H9 (cell line): ENCODE data around the gene GATC. TPM values are rescaled to one million over a fixed set of nuclear protein-coding genes. Genes with fewer than 3 reads are reported as not detected.

Experiments used
- DNase-seq: peaks from one replicate; pipeline ENCODE4 v3.0.0-alpha.2; 2017
- H2AFZ ChIP-seq: one replicate; pipeline ENCODE4 v1.6.1; 2013; ENCODE audit warnings: mild to moderate bottlenecking, low read length, control low read depth, moderate library complexity
- H2AK5ac ChIP-seq: 2 replicates; pipeline ENCODE4 v1.6.1; 2013; ENCODE audit warnings: low read length, control low read depth, mixed read lengths; ENCODE audit not compliant: insufficient read length
- H2BK120ac ChIP-seq: one replicate; pipeline ENCODE4 v1.6.1; 2013; ENCODE audit warnings: low read depth, mild to moderate bottlenecking, low read length, control low read depth, inconsistent platforms; ENCODE audit not compliant: poor library complexity, severe bottlenecking
- H2BK12ac ChIP-seq: 2 replicates; pipeline ENCODE4 v1.6.1; 2013; ENCODE audit warnings: low read length, control low read depth, mixed read lengths, low read depth; ENCODE audit not compliant: insufficient read length
- H2BK15ac ChIP-seq: 2 replicates; pipeline ENCODE4 v1.6.1; 2013; ENCODE audit warnings: low read depth, low read length, control low read depth
- H2BK20ac ChIP-seq: one replicate; pipeline ENCODE4 v1.6.1; 2013; ENCODE audit warnings: low read depth, mild to moderate bottlenecking, low read length, control low read depth, inconsistent platforms; ENCODE audit not compliant: poor library complexity, severe bottlenecking
- H2BK5ac ChIP-seq: 2 replicates; pipeline ENCODE4 v1.6.1; 2013; ENCODE audit warnings: low read length, control low read depth, mixed read lengths; ENCODE audit not compliant: insufficient read length
- H3K14ac ChIP-seq: 2 replicates; pipeline ENCODE4 v1.6.1; 2013; ENCODE audit warnings: low read length, control low read depth; ENCODE audit not compliant: insufficient read depth
- H3K18ac ChIP-seq: 2 replicates; pipeline ENCODE4 v1.6.1; 2013; ENCODE audit warnings: low read depth, mild to moderate bottlenecking, mixed read lengths, low read length, control low read depth; ENCODE audit not compliant: insufficient read length
- H3K23ac ChIP-seq: 2 replicates; pipeline ENCODE4 v1.6.1; 2013; ENCODE audit warnings: low read length, control low read depth, mixed read lengths, low read depth; ENCODE audit not compliant: insufficient read length
- H3K23me2 ChIP-seq: 2 replicates; pipeline ENCODE4 v1.6.1; 2013; ENCODE audit warnings: low read depth, mild to moderate bottlenecking, mixed read lengths, low read length, control low read depth; ENCODE audit not compliant: insufficient read length, poor library complexity, severe bottlenecking
- H3K27ac ChIP-seq: 2 replicates; pipeline ENCODE4 v1.5.1; 2013; ENCODE audit warnings: low read length, control low read depth, mixed read lengths, low read depth; ENCODE audit not compliant: insufficient read length
- H3K27me3 ChIP-seq: 2 replicates; pipeline ENCODE4 v1.6.1; 2013; ENCODE audit warnings: low read length, control low read depth, inconsistent platforms; ENCODE audit not compliant: insufficient read depth
- H3K4ac ChIP-seq: 2 replicates; pipeline ENCODE4 v1.6.1; 2013; ENCODE audit warnings: low read depth, mild to moderate bottlenecking, control low read depth, inconsistent platforms, low read length, moderate library complexity
- H3K4me1 ChIP-seq: 2 replicates; pipeline ENCODE4 v1.6.1; 2013; ENCODE audit warnings: low read length, control low read depth, inconsistent platforms; ENCODE audit not compliant: insufficient read depth
- H3K4me2 ChIP-seq: 2 replicates; pipeline ENCODE4 v1.6.1; 2013; ENCODE audit warnings: low read length, control low read depth, mixed read lengths; ENCODE audit not compliant: insufficient read length, insufficient read depth
- H3K56ac ChIP-seq: 2 replicates; pipeline ENCODE4 v1.6.1; 2013; ENCODE audit warnings: low read depth, mild to moderate bottlenecking, mixed read lengths, low read length, control low read depth; ENCODE audit not compliant: insufficient read length
- H3K79me1 ChIP-seq: 2 replicates; pipeline ENCODE4 v1.6.1; 2013; ENCODE audit warnings: low read depth, mild to moderate bottlenecking, moderate library complexity, low read length, control low read depth, inconsistent platforms; ENCODE audit not compliant: insufficient read depth, poor library complexity, severe bottlenecking
- H3K79me2 ChIP-seq: 2 replicates; pipeline ENCODE4 v1.6.1; 2013; ENCODE audit warnings: low read length, control low read depth, inconsistent platforms; ENCODE audit not compliant: insufficient read depth
- H3K9ac ChIP-seq: 2 replicates; pipeline ENCODE4 v1.6.1; 2013; ENCODE audit warnings: low read length, control low read depth, mixed read lengths; ENCODE audit not compliant: insufficient read length; ENCODE audit errors: extremely low read depth
- H3K9me3 ChIP-seq: one replicate; pipeline ENCODE4 v1.6.1; 2013; ENCODE audit warnings: low read depth, low read length, inconsistent platforms; ENCODE audit not compliant: control insufficient read depth
- H3T11ph ChIP-seq: one replicate; pipeline ENCODE4 v1.6.1; 2013; ENCODE audit warnings: mild to moderate bottlenecking, low read length, control low read depth, inconsistent platforms
- H4K20me1 ChIP-seq: one replicate; pipeline ENCODE4 v1.6.1; 2013; ENCODE audit not compliant: control insufficient read depth, insufficient read length, insufficient read depth
- H4K5ac ChIP-seq: 2 replicates; pipeline ENCODE4 v1.6.1; 2013; ENCODE audit warnings: low read depth, mild to moderate bottlenecking, mixed read lengths, low read length, control low read depth; ENCODE audit not compliant: insufficient read length
- H4K8ac ChIP-seq: replicated peaks from 2 replicates; pipeline ENCODE4 v1.6.1; 2013; ENCODE audit warnings: low read length, control low read depth, mixed read lengths, low read depth; ENCODE audit not compliant: insufficient read length
- H4K91ac ChIP-seq: 2 replicates; pipeline ENCODE4 v1.6.1; 2013; ENCODE audit warnings: low read depth, mild to moderate bottlenecking, moderate library complexity, mixed read lengths, low read length, control low read depth; ENCODE audit not compliant: insufficient read length
- H3K27ac Mint-ChIP-seq, 3 experiments: 2 replicates in 2 of 3; 3 replicates in 1 of 3; pipeline ENCODE4 v1.8.0; 2020 to 2021; ENCODE audit warnings: mixed read lengths in 3 of 3, mild to moderate bottlenecking in 1 of 3, moderate library complexity in 1 of 3
- H3K27me3 Mint-ChIP-seq: 2 replicates; pipeline ENCODE4 v1.8.0; 2021; ENCODE audit warnings: low read depth, mild to moderate bottlenecking, moderate library complexity, mixed read lengths
- H3K36me3 Mint-ChIP-seq, 3 experiments: 2 replicates in 2 of 3; 3 replicates in 1 of 3; pipeline ENCODE4 v1.8.0; 2020 to 2021; ENCODE audit warnings: low read depth in 3 of 3, mixed read lengths in 3 of 3; ENCODE audit not compliant: insufficient read depth in 1 of 3
- H3K4me1 Mint-ChIP-seq, 2 experiments: 2 replicates each; pipeline ENCODE4 v1.8.0; 2020; ENCODE audit warnings: mixed read lengths in 2 of 2
- H3K4me3 Mint-ChIP-seq, 2 experiments: 2 replicates in 1 of 2; 3 replicates in 1 of 2; pipeline ENCODE4 v1.8.0; 2020 to 2021; ENCODE audit warnings: mild to moderate bottlenecking in 2 of 2, mixed read lengths in 2 of 2, moderate library complexity in 1 of 2
- H3K9me3 Mint-ChIP-seq, 2 experiments: 2 replicates in 1 of 2; 3 replicates in 1 of 2; pipeline ENCODE4 v1.8.0; 2020; ENCODE audit warnings: mild to moderate bottlenecking in 2 of 2, mixed read lengths in 2 of 2, moderate library complexity in 1 of 2
- WGBS: extraction: QIAGEN DNeasy Blood & Tissue Kit; methylation state at CpG from one replicate; pipeline ENCODE4 v1.1.7; 2013; ENCODE audit warnings: missing lambda C conversion rate, low lambda C conversion rate, mixed read lengths; ENCODE audit not compliant: insufficient read length; ENCODE audit errors: extremely low coverage; 5-methylcytosine and 5-hydroxymethylcytosine counted together
- total RNA-seq: library from RNA; stranded (reverse); gene quantifications from 2 replicates; pipeline ENCODE4 v1.2.1, GENCODE V29; 2021
- TF ChIP-seq, protein P1 (sequence below): fragments of 200-600 bp; sonication (generic); conservative IDR thresholded peaks from 3 replicates; pipeline ENCODE4 v1.8.0; 2021; ENCODE audit warnings: antibody characterized with exemption, mild to moderate bottlenecking

GATC gene
- total RNA-seq, 1 experiment from 2014 or later, result 25.9 TPM

DNA sequence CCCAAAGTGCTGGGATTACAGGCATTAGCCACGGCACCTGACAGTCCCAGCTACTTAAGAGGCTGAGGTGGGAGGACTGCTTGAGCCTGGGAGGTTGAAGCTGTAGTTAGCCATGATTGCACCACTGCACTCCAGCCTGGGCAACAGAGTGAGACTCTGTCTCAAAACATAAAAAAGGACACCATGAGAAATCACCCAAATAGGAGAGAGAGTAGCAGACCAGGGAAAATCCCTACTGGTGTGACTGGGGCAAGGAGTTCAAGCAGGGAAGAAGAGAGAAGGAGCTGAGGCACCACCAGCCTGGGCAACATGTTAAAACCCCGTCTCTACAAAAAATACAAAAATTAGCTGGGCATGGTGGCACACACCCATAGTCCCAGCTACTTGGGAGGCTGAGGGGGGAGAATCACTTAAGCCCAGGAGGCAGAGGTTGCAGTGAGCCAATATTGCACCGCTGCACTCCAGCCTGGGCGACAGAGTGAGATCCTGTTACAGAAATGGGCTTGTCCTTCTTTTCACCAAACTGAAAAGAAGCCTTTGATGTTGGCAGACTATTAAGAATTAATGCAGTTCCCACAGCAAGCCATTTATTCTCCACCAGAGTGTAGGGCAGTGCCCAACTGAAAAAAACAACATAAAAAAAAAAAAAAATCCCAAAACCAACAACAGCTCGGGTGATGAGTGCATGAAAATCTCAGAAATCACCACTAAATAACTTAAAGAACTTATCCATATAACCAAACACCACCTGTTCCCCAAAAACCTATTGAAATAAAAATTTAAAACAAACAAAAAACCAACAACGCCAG is 27.8 kb downstream of the GATC start:
- Mint-ChIP-seq H3K36me3 (no peaks in the 10 kb centered on the region), H3K4me3 (no peak overlapping the region), H3K4me1 (peaks cover 15% of the 10 kb centered on the region in 2 experiments), H3K27me3 (no peaks in the 10 kb centered on the region), H3K9me3 (no peaks in the 10 kb centered on the region), H3K27ac (peak overlapping the region in 2 of 3 experiments; percentile 50 to 83; a peak in 4 of 7 replicates)
- Histone ChIP-seq H3K9ac (no peak overlapping the region), H2BK5ac (no peak overlapping the region), H3K4ac (no peak overlapping the region), H2AFZ (no peak overlapping the region), H3K23ac (no peak overlapping the region), H3T11ph (no peak overlapping the region), H3K4me2 (no peak overlapping the region), H3K14ac (no peak overlapping the region), H3K79me2 (no peaks in the 10 kb centered on the region), H4K20me1 (no peaks in the 10 kb centered on the region), H3K4me1 (no peaks in the 10 kb centered on the region; the same call in 1 of the 2 replicates), H3K27me3 (no peaks in the 10 kb centered on the region), H2AK5ac (no peak overlapping the region), H2BK20ac (no peak overlapping the region), H2BK12ac (no peak overlapping the region), H3K9me3 (no peaks in the 10 kb centered on the region), H2BK120ac (no peak overlapping the region), H3K23me2 (no peaks in the 10 kb centered on the region), H3K56ac (no peak overlapping the region), H3K79me1 (no peaks in the 10 kb centered on the region), H4K8ac (no peak overlapping the region), H4K5ac (no peak overlapping the region), H3K27ac (no peak overlapping the region), H3K18ac (no peak overlapping the region), H4K91ac (no peak overlapping the region), H2BK15ac (no peak overlapping the region)
- no peak for DNase-seq
- WGBS, result no CpG with 5 or more reads among the region's 6 CpGs
- TF ChIP-seq, protein P1, sequence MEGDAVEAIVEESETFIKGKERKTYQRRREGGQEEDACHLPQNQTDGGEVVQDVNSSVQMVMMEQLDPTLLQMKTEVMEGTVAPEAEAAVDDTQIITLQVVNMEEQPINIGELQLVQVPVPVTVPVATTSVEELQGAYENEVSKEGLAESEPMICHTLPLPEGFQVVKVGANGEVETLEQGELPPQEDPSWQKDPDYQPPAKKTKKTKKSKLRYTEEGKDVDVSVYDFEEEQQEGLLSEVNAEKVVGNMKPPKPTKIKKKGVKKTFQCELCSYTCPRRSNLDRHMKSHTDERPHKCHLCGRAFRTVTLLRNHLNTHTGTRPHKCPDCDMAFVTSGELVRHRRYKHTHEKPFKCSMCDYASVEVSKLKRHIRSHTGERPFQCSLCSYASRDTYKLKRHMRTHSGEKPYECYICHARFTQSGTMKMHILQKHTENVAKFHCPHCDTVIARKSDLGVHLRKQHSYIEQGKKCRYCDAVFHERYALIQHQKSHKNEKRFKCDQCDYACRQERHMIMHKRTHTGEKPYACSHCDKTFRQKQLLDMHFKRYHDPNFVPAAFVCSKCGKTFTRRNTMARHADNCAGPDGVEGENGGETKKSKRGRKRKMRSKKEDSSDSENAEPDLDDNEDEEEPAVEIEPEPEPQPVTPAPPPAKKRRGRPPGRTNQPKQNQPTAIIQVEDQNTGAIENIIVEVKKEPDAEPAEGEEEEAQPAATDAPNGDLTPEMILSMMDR, result no peak
